HepG2 (cell line): ENCODE data around the gene TMEM61. TPM values are rescaled to one million over a fixed set of nuclear protein-coding genes. Genes with fewer than 3 reads are reported as not detected.

Experiments
- GFI1 ChIP-seq: sonication (generic); formaldehyde crosslinking; IDR thresholded peaks from 2 replicates; pipeline ENCODE4 v1.5.0; 2020; ENCODE audit warnings: missing genetic modification reagents, mild to moderate bottlenecking, borderline replicate concordance
- PAWR ChIP-seq: sonication (generic); formaldehyde crosslinking; IDR thresholded peaks from 2 replicates; pipeline ENCODE4 v1.4.0; 2020; ENCODE audit warnings: missing genetic modification reagents, mild to moderate bottlenecking, borderline replicate concordance
- RFX3 ChIP-seq: IDR thresholded peaks from 2 replicates; pipeline ENCODE4 v1.6.1; 2016; ENCODE audit warnings: missing biosample characterization, missing genetic modification reagents
- SP2 ChIP-seq: sonication (generic); formaldehyde crosslinking; IDR thresholded peaks from 2 replicates; pipeline ENCODE4 v1.5.1; 2020; ENCODE audit warnings: mild to moderate bottlenecking, missing genetic modification reagents
- SP4 ChIP-seq: sonication (generic); formaldehyde crosslinking; IDR thresholded peaks from 2 replicates; pipeline ENCODE4 v1.8.1; 2023; ENCODE audit warnings: mild to moderate bottlenecking, missing genetic modification reagents
- SPEN ChIP-seq: sonication (generic); formaldehyde crosslinking; IDR thresholded peaks from 2 replicates; pipeline ENCODE4 v1.5.1; 2020; ENCODE audit warnings: low read depth, mild to moderate bottlenecking, missing genetic modification reagents
- ZNF12 ChIP-seq: sonication (generic); formaldehyde crosslinking; IDR thresholded peaks from 2 replicates; pipeline ENCODE4 v1.5.0; 2020; ENCODE audit warnings: missing genetic modification reagents
- ZNF136 ChIP-seq: sonication (generic); formaldehyde crosslinking; IDR thresholded peaks from 2 replicates; pipeline ENCODE4 v1.8.1; 2022; ENCODE audit warnings: low read depth, mild to moderate bottlenecking, moderate library complexity, missing genetic modification reagents
- ZNF251 ChIP-seq: sonication (generic); formaldehyde crosslinking; IDR thresholded peaks from 2 replicates; pipeline ENCODE4 v1.9.0; 2021; ENCODE audit warnings: mild to moderate bottlenecking, missing genetic modification reagents
- ZNF674 ChIP-seq: sonication (generic); formaldehyde crosslinking; IDR thresholded peaks from 2 replicates; pipeline ENCODE4 v1.5.0; 2020; ENCODE audit warnings: low read depth, mild to moderate bottlenecking, missing genetic modification reagents
- ZNF746 ChIP-seq: sonication (generic); formaldehyde crosslinking; IDR thresholded peaks from 2 replicates; pipeline ENCODE4 v1.8.0; 2022; ENCODE audit warnings: mild to moderate bottlenecking, missing genetic modification reagents
- ZNF777 ChIP-seq: sonication (generic); formaldehyde crosslinking; IDR thresholded peaks from 2 replicates; pipeline ENCODE4 v1.4.0; 2020; ENCODE audit warnings: missing genetic modification reagents
- ZNF781 ChIP-seq: sonication (generic); formaldehyde crosslinking; IDR thresholded peaks from 2 replicates; pipeline ENCODE4 v1.5.1; 2020; ENCODE audit warnings: borderline replicate concordance, mild to moderate bottlenecking, missing genetic modification reagents; ENCODE audit errors: not compliant biosample characterization
- polyA plus RNA-seq, 8 experiments: library from polyadenylated mRNA; depleted of rRNA in 3 of 8; stranded (reverse) in 7 of 8; unstranded in 1 of 8; fragments of >200 nt; fragmentation: Illumina TruSeq in 4 of 8; extraction: Trizol in 4 of 8; gene quantifications; 2 replicates each; pipeline versions ENCODE4 v1.2.1 to v1.2.3, GENCODE V29; 2011 to 2016; ENCODE audit warnings: low read depth in 4 of 8, missing spikeins in 1 of 8, mixed read lengths in 1 of 8; ENCODE audit not compliant: insufficient read depth in 1 of 8
- total RNA-seq, 5 experiments: library from RNA; depleted of rRNA; stranded (reverse); fragments of >200 nt; fragmentation: Illumina TruSeq; extraction: Trizol; gene quantifications; 2 replicates each; pipeline ENCODE4 v1.2.3, GENCODE V29; 2016; ENCODE audit warnings: low read depth in 1 of 5
- TF ChIP-seq, protein P1 (sequence below): sonication (generic); formaldehyde crosslinking; IDR thresholded peaks from 2 replicates; pipeline ENCODE4 v1.8.1; 2023; ENCODE audit warnings: mild to moderate bottlenecking, missing genetic modification reagents
- TF ChIP-seq, protein P2 (sequence below): sonication (generic); formaldehyde crosslinking; IDR thresholded peaks from 2 replicates; pipeline ENCODE4 v1.4.0; 2020; ENCODE audit warnings: mild to moderate bottlenecking, low read depth, missing genetic modification reagents
- TF ChIP-seq, protein P3 (sequence below): sonication (generic); formaldehyde crosslinking; IDR thresholded peaks from 2 replicates; pipeline ENCODE4 v1.9.0; 2021; ENCODE audit warnings: mild to moderate bottlenecking, missing genetic modification reagents
- TF ChIP-seq, protein P4 (sequence below): sonication (generic); formaldehyde crosslinking; IDR thresholded peaks from 2 replicates; pipeline ENCODE4 v1.5.0; 2020; ENCODE audit warnings: missing genetic modification reagents, mild to moderate bottlenecking, borderline replicate concordance
- TF ChIP-seq, protein P5 (sequence below): sonication (generic); formaldehyde crosslinking; IDR thresholded peaks from 2 replicates; pipeline ENCODE4 v1.5.1; 2020; ENCODE audit warnings: mild to moderate bottlenecking, missing genetic modification reagents, moderate library complexity

Gene TMEM61
- total and polyA plus RNA-seq, 2 of the 13 experiments (the other 11 are each of a cell fraction or from before 2014, with no cell fraction given) = not detected

DNA sequence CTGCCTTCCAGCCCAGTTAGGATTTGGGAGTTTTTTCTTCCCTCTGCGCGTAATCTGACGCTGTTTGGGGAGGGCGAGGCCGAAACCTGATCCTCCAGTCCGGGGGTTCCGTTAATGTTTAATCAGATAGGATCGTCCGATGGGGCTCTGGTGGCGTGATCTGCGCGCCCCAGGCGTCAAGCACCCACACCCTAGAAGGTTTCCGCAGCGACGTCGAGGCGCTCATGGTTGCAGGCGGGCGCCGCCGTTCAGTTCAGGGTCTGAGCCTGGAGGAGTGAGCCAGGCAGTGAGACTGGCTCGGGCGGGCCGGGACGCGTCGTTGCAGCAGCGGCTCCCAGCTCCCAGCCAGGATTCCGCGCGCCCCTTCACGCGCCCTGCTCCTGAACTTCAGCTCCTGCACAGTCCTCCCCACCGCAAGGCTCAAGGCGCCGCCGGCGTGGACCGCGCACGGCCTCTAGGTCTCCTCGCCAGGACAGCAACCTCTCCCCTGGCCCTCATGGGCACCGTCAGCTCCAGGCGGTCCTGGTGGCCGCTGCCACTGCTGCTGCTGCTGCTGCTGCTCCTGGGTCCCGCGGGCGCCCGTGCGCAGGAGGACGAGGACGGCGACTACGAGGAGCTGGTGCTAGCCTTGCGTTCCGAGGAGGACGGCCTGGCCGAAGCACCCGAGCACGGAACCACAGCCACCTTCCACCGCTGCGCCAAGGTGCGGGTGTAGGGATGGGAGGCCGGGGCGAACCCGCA is 59.1 kb downstream of the TMEM61 start, which contains the start of gene PCSK9 (continued):
- TF ChIP-seq ZNF674 = 0 out of 2 replicates have a peak, but pooled peaks have one; percentile 83
- TF ChIP-seq, protein P1, sequence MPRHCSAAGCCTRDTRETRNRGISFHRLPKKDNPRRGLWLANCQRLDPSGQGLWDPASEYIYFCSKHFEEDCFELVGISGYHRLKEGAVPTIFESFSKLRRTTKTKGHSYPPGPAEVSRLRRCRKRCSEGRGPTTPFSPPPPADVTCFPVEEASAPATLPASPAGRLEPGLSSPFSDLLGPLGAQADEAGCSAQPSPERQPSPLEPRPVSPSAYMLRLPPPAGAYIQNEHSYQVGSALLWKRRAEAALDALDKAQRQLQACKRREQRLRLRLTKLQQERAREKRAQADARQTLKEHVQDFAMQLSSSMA = no peak; the same call in 1 of the 2 replicates
- peak; percentile 92 for TF ChIP-seq ZNF777 (CRISPR knock-in tag)
- TF ChIP-seq SP2 (CRISPR knock-in tag) = peak; percentile 34; the same call in 1 of the 2 replicates
- TF ChIP-seq ZNF136 (CRISPR knock-in tag) = no peak
- TF ChIP-seq, protein P2, sequence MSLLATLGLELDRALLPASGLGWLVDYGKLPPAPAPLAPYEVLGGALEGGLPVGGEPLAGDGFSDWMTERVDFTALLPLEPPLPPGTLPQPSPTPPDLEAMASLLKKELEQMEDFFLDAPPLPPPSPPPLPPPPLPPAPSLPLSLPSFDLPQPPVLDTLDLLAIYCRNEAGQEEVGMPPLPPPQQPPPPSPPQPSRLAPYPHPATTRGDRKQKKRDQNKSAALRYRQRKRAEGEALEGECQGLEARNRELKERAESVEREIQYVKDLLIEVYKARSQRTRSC (CRISPR knock-in tag) = no peak
- TF ChIP-seq SPEN = peak; percentile 85
- no peak for TF ChIP-seq PAWR (CRISPR knock-in tag)
- peak; percentile 80; the same call in 1 of the 2 replicates for TF ChIP-seq ZNF12
- TF ChIP-seq, protein P3, sequence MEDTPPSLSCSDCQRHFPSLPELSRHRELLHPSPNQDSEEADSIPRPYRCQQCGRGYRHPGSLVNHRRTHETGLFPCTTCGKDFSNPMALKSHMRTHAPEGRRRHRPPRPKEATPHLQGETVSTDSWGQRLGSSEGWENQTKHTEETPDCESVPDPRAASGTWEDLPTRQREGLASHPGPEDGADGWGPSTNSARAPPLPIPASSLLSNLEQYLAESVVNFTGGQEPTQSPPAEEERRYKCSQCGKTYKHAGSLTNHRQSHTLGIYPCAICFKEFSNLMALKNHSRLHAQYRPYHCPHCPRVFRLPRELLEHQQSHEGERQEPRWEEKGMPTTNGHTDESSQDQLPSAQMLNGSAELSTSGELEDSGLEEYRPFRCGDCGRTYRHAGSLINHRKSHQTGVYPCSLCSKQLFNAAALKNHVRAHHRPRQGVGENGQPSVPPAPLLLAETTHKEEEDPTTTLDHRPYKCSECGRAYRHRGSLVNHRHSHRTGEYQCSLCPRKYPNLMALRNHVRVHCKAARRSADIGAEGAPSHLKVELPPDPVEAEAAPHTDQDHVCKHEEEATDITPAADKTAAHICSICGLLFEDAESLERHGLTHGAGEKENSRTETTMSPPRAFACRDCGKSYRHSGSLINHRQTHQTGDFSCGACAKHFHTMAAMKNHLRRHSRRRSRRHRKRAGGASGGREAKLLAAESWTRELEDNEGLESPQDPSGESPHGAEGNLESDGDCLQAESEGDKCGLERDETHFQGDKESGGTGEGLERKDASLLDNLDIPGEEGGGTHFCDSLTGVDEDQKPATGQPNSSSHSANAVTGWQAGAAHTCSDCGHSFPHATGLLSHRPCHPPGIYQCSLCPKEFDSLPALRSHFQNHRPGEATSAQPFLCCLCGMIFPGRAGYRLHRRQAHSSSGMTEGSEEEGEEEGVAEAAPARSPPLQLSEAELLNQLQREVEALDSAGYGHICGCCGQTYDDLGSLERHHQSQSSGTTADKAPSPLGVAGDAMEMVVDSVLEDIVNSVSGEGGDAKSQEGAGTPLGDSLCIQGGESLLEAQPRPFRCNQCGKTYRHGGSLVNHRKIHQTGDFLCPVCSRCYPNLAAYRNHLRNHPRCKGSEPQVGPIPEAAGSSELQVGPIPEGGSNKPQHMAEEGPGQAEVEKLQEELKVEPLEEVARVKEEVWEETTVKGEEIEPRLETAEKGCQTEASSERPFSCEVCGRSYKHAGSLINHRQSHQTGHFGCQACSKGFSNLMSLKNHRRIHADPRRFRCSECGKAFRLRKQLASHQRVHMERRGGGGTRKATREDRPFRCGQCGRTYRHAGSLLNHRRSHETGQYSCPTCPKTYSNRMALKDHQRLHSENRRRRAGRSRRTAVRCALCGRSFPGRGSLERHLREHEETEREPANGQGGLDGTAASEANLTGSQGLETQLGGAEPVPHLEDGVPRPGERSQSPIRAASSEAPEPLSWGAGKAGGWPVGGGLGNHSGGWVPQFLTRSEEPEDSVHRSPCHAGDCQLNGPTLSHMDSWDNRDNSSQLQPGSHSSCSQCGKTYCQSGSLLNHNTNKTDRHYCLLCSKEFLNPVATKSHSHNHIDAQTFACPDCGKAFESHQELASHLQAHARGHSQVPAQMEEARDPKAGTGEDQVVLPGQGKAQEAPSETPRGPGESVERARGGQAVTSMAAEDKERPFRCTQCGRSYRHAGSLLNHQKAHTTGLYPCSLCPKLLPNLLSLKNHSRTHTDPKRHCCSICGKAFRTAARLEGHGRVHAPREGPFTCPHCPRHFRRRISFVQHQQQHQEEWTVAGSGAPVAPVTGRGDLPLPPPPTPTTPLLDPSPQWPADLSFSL (CRISPR knock-in tag) = peak; percentile 69; the same call in 1 of the 2 replicates
- no peak for TF ChIP-seq RFX3 (CRISPR knock-in tag)
- TF ChIP-seq, protein P4, sequence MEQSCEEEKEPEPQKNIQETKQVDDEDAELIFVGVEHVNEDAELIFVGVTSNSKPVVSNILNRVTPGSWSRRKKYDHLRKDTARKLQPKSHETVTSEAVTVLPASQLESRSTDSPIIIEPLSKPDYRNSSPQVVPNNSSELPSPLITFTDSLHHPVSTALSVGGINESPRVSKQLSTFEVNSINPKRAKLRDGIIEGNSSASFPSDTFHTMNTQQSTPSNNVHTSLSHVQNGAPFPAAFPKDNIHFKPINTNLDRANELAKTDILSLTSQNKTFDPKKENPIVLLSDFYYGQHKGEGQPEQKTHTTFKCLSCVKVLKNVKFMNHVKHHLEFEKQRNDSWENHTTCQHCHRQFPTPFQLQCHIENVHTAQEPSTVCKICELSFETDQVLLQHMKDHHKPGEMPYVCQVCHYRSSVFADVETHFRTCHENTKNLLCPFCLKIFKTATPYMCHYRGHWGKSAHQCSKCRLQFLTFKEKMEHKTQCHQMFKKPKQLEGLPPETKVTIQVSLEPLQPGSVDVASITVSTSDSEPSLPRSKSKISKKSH (CRISPR knock-in tag) = no peak; the same call in none of the 2 replicates
- peak; percentile 88 for TF ChIP-seq GFI1
- peak; percentile 48; the same call in 1 of the 2 replicates for TF ChIP-seq SP4 (CRISPR knock-in tag)
- TF ChIP-seq, protein P5, sequence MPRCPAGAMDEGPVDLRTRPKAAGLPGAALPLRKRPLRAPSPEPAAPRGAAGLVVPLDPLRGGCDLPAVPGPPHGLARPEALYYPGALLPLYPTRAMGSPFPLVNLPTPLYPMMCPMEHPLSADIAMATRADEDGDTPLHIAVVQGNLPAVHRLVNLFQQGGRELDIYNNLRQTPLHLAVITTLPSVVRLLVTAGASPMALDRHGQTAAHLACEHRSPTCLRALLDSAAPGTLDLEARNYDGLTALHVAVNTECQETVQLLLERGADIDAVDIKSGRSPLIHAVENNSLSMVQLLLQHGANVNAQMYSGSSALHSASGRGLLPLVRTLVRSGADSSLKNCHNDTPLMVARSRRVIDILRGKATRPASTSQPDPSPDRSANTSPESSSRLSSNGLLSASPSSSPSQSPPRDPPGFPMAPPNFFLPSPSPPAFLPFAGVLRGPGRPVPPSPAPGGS (CRISPR knock-in tag) = peak; percentile 90
- TF ChIP-seq ZNF251 (CRISPR knock-in tag) = peak; percentile 75; the same call in 1 of the 2 replicates
- peak; percentile 97 for TF ChIP-seq ZNF781 (CRISPR knock-in tag)
- TF ChIP-seq ZNF746 (CRISPR knock-in tag) = peak; percentile 82
